PC-3 (cell line): ENCODE measurements around the gene HAUS1. TPM values are rescaled to one million over a fixed set of nuclear protein-coding genes. Genes with fewer than 3 reads are reported as not detected.

Experiments
- ATAC-seq: fragments of 200-7000 bp; cut with Tn5 transposase; 2 replicates; pipeline ENCODE4 v1.9.1; 2020; ENCODE audit warnings: mild to moderate bottlenecking, moderate library complexity
- BruUV-seq: library from RNA; stranded (reverse); fragments of 400-500 nt; replicated peaks from 2 replicates; lab custom pipeline; 2021; lab: Mats Ljungman, UMichigan
- CTCF ChIA-PET: fragments of 300-600 bp; sonication (Branson Sonifier 250); formaldehyde crosslinking; loops from one replicate; lab custom pipeline; 2022; ENCODE audit warnings: antibody characterized with exemption; lab: Charles Lee
- POLR2A ChIA-PET: fragments of 300-600 bp; sonication (Branson Sonifier 250); formaldehyde crosslinking; loops from one replicate; lab custom pipeline; 2022; ENCODE audit warnings: antibody characterized with exemption; ENCODE audit not compliant: unreplicated experiment; lab: Charles Lee
- DNase-seq: peaks from one replicate; pipeline ENCODE4 v3.0.0-alpha.2; 2015
- H2AFZ ChIP-seq: fragments of 300-600 bp; sonication (generic); 2 replicates; pipeline ENCODE4 v1.6.0; 2016; ENCODE audit warnings: antibody characterized with exemption, low read length
- H3F3A ChIP-seq: fragments of 300-600 bp; sonication (generic); one replicate; pipeline ENCODE4 v1.6.0; 2017; ENCODE audit warnings: antibody characterized with exemption, low read length, control low read depth, mild to moderate bottlenecking; ENCODE audit not compliant: unreplicated experiment
- H3K27ac ChIP-seq: fragments of 300-600 bp; sonication (generic); 2 replicates; pipeline ENCODE4 v1.5.1; 2016; ENCODE audit warnings: mild to moderate bottlenecking, low read length
- H3K27me3 ChIP-seq: fragments of 300-600 bp; sonication (generic); 2 replicates; pipeline ENCODE4 v1.6.1; 2016; ENCODE audit warnings: low read length, mixed read lengths
- H3K36me3 ChIP-seq: fragments of 300-600 bp; sonication (generic); 2 replicates; pipeline ENCODE4 v1.6.1; 2016; ENCODE audit warnings: low read depth, mixed run types, low read length, mixed read lengths
- H3K4me1 ChIP-seq: fragments of 300-600 bp; sonication (generic); 2 replicates; pipeline ENCODE4 v1.5.1; 2016; ENCODE audit warnings: low read length; ENCODE audit not compliant: insufficient read depth
- H3K4me2 ChIP-seq: fragments of 300-600 bp; sonication (generic); 2 replicates; pipeline ENCODE4 v1.6.0; 2016; ENCODE audit warnings: low read length
- H3K4me3 ChIP-seq: fragments of 300-600 bp; sonication (generic); 2 replicates; pipeline ENCODE4 v1.5.1; 2016; ENCODE audit warnings: mild to moderate bottlenecking, low read length, mixed read lengths
- H3K79me2 ChIP-seq: fragments of 300-600 bp; sonication (generic); 2 replicates; pipeline ENCODE4 v1.6.1; 2017; ENCODE audit warnings: low read length, mixed read lengths
- H3K9ac ChIP-seq: fragments of 300-600 bp; sonication (generic); 2 replicates; pipeline ENCODE4 v1.6.0; 2016; ENCODE audit warnings: mild to moderate bottlenecking, low read length
- H3K9me2 ChIP-seq: fragments of 300-600 bp; sonication (generic); replicated peaks from 2 replicates; pipeline ENCODE4 v1.6.1; 2016; ENCODE audit warnings: mixed run types, low read length, mixed read lengths
- H3K9me3 ChIP-seq: fragments of 300-600 bp; sonication (generic); 2 replicates; pipeline ENCODE4 v1.6.1; 2016; ENCODE audit warnings: low read length, mixed read lengths
- H4K20me1 ChIP-seq: fragments of 300-600 bp; sonication (generic); 2 replicates; pipeline ENCODE4 v1.6.1; 2016; ENCODE audit warnings: low read length, mixed read lengths
- EZH2 ChIP-seq: fragments of 300-600 bp; sonication (generic); IDR thresholded peaks from one replicate; pipeline ENCODE4 v1.6.1; 2017; ENCODE audit warnings: antibody characterized with exemption, mild to moderate bottlenecking, low read length; ENCODE audit not compliant: unreplicated experiment
- EZH2phosphoT487 ChIP-seq: fragments of 300-600 bp; sonication (generic); IDR thresholded peaks from 2 replicates; pipeline ENCODE4 v1.6.1; 2018; ENCODE audit warnings: mild to moderate bottlenecking, antibody characterized with exemption, low read length, borderline replicate concordance
- intact Hi-C: fragments of 100-400 bp; cut with micrococcal nuclease; formaldehyde crosslinking; loops from 2 replicates; pipeline ENCODE4 v1.9.0; 2023
- total RNA-seq: library from RNA; depleted of rRNA; stranded (reverse); fragments of >200 nt; gene quantifications from 2 replicates; pipeline ENCODE4 v1.2.3, GENCODE V29; 2014; rRNA removed
- TF ChIP-seq, protein P1 (sequence below): fragments of 300-600 bp; sonication (generic); conservative IDR thresholded peaks from 2 replicates; pipeline ENCODE4 v1.5.1; 2017; ENCODE audit warnings: antibody characterized with exemption, low read depth, mild to moderate bottlenecking, low read length

The HAUS1 gene
- total RNA-seq, 1 experiment from 2014 or later: 17.7 TPM

DNA sequence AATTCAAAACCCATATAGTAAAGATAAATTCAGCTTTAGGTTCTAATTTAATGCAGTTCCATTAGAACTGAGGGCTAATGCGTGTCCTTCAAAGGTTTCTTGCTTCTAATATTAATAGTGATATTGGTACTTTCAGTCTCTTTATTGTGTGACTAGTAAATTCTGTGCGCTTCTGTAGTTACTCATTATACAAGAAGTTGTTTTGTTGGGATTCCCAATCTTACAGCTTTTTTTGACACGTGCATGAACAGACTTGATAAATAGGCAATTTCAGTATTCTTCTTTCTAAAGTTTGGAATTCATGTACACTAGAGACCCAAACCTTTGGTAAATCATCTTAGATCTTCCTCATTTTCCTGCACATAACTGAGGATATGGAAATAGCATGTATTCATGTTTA is 71.8 kb downstream of the HAUS1 start:
- H3K79me2 ChIP-seq: peaks cover 69% of the 10 kb centered on the region
- H3K4me3 ChIP-seq: peak overlapping the region; percentile 86
- peak overlapping the region; percentile 80 for H3K4me2 ChIP-seq
- ChIA-PET CTCF (no interaction called here), POLR2A (no interaction called here)
- no peaks in the 10 kb centered on the region for H3K27me3 ChIP-seq
- no peak overlapping the region for H3K27ac ChIP-seq
- no peak for DNase-seq
- no peak overlapping the region for H2AFZ ChIP-seq
- intact Hi-C loops: loop anchor here (10.0 kb wide), 1 partner anchor 479 kb away; the partner anchor contains the start of gene LOXHD1
- no peak for ATAC-seq
- TF ChIP-seq EZH2: no peak
- TF ChIP-seq, protein P1, sequence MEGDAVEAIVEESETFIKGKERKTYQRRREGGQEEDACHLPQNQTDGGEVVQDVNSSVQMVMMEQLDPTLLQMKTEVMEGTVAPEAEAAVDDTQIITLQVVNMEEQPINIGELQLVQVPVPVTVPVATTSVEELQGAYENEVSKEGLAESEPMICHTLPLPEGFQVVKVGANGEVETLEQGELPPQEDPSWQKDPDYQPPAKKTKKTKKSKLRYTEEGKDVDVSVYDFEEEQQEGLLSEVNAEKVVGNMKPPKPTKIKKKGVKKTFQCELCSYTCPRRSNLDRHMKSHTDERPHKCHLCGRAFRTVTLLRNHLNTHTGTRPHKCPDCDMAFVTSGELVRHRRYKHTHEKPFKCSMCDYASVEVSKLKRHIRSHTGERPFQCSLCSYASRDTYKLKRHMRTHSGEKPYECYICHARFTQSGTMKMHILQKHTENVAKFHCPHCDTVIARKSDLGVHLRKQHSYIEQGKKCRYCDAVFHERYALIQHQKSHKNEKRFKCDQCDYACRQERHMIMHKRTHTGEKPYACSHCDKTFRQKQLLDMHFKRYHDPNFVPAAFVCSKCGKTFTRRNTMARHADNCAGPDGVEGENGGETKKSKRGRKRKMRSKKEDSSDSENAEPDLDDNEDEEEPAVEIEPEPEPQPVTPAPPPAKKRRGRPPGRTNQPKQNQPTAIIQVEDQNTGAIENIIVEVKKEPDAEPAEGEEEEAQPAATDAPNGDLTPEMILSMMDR: no peak
- TF ChIP-seq EZH2phosphoT487: no peak
- no peaks in the 10 kb centered on the region for H3K9me2 ChIP-seq
- no peaks in the 10 kb centered on the region for H3K36me3 ChIP-seq
- no peaks in the 10 kb centered on the region for H3F3A ChIP-seq
- no TSS peak for BruUV-seq
- 0 out of 2 replicates have a peak, but pooled peaks cover 4% of the 10 kb centered on the region for H4K20me1 ChIP-seq
- H3K9ac ChIP-seq: no peak overlapping the region
- H3K4me1 ChIP-seq: peaks cover 3% of the 10 kb centered on the region; the same call in 1 of the 2 replicates
- no peaks in the 10 kb centered on the region for H3K9me3 ChIP-seq

Other genes starting within 250 kb of the HAUS1 start
- 7.1 and 16.2 TPM in 2 replicates for gene EPG5, start 137.1 kb upstream of the HAUS1 start, total RNA-seq
- 0.11 and 0.35 TPM in 2 replicates for gene PSTPIP2, start 32.1 kb upstream of the HAUS1 start, total RNA-seq
- 243 and 250 TPM in 2 replicates for gene ATP5F1A, start 6.1 kb upstream of the HAUS1 start, total RNA-seq